ENCODE results near the gene EXOSC7. TPM values are rescaled to one million over a fixed set of nuclear protein-coding genes. Genes with fewer than 3 reads are reported as not detected.
"Not testable (repeated sequence)": the region's sequence is repeated elsewhere in the genome, so short reads cannot be mapped to it uniquely, and the experiment has no call there.

Gene EXOSC7
- total RNA-seq = 10 to 100 TPM; 45.1 to 92.9 (median 50.6) TPM

- Histone ChIP-seq H3K4me1 (replicated peaks in 1 of 2) (peaks cover 19 to 24% of the 10 kb centered on the region in 2 donors), H3K4me3 (peak within 1 kb of the TSS; percentile 73 to 100 (median 93)), H3K27ac (peak within 1 kb of the TSS; percentile 87 to 94)
- in situ Hi-C loops (cut with MboI; ENCODE audit: low pct_unique_long_range_greater_than_20kb in 2 of 9, low sequenced_read_pairs in 9 of 9, unreplicated experiment in 9 of 9) = no loop called here
- peak; percentile 61 to 91 (median 84) for ATAC-seq (replicated peaks in 6 of 8)
- WGBS, 10 experiments = 0 to 3% (median 0%) methylated on average over 1 to 18 of the region's 82 CpGs; no CpG with 5 or more reads in 1 of the 10 experiments
Measured at GRCh38 chr3:44976002-44976815, at the start of gene EXOSC7, which contains the start of gene ZDHHC3. Gene EXOSC7 (plus strand): TSS chr3:44976244. CDS start chr3:44976278, 34 bp downstream. Gene ZDHHC3 (minus strand): TSS chr3:44976174. CDS start chr3:44959436, 16,738 bp downstream.

- WGBS, 10 experiments = 90 to 100% (median 100%) methylated on average over 2 to 5 of the region's 7 CpGs; no CpG with 5 or more reads in 5 of the 10 experiments
- Histone ChIP-seq H3K4me1 (replicated peaks in 1 of 2) (peaks cover 3% of the 10 kb centered on the region in 2 donors), H3K4me3 (no peak overlapping the region), H3K27ac (no peak overlapping the region)
- in situ Hi-C loops (cut with MboI; ENCODE audit: low pct_unique_long_range_greater_than_20kb in 2 of 9, low sequenced_read_pairs in 9 of 9, unreplicated experiment in 9 of 9) = no loop called here
- no peak for ATAC-seq (replicated peaks in 6 of 8)
Measured at GRCh38 chr3:44926921-44927320, 49.1 kb upstream of the EXOSC7 start.

GRCh38 chr3:44927371-44927770 lies 48.7 kb upstream of the EXOSC7 start:
- WGBS, 10 experiments = 91 to 100% (median 97%) methylated on average over 2 to 6 of the region's 7 CpGs; no CpG with 5 or more reads in 4 of the 10 experiments
- H3K4me3 ChIP-seq = no peak overlapping the region
- in situ Hi-C loops (cut with MboI; ENCODE audit: low pct_unique_long_range_greater_than_20kb in 2 of 9, low sequenced_read_pairs in 9 of 9, unreplicated experiment in 9 of 9) = no loop called here
- no peak for ATAC-seq (replicated peaks in 6 of 8)
- no peak overlapping the region for H3K27ac ChIP-seq
- H3K4me1 ChIP-seq (replicated peaks in 1 of 2) = peaks cover 3 to 7% of the 10 kb centered on the region in 2 donors

- no peak overlapping the region for H3K27ac ChIP-seq
- 60 to 100% (median 88%) methylated on average over 1 to 4 of the region's 5 CpGs; no CpG with 5 or more reads in 4 of the 10 experiments for WGBS, 10 experiments
- peaks cover 8 to 16% of the 10 kb centered on the region in 2 donors for H3K4me1 ChIP-seq (replicated peaks in 1 of 2)
- in situ Hi-C loops (cut with MboI; ENCODE audit: low pct_unique_long_range_greater_than_20kb in 2 of 9, low sequenced_read_pairs in 9 of 9, unreplicated experiment in 9 of 9) = no loop called here
- H3K4me3 ChIP-seq = no peak overlapping the region
- ATAC-seq (replicated peaks in 6 of 8) = no peak
Measured at GRCh38 chr3:44929782-44930181, 46.3 kb upstream of the EXOSC7 start.

GRCh38 chr3:44930911-44931310 lies 45.1 kb upstream of the EXOSC7 start:
- in situ Hi-C loops (cut with MboI; ENCODE audit: low pct_unique_long_range_greater_than_20kb in 2 of 9, low sequenced_read_pairs in 9 of 9, unreplicated experiment in 9 of 9) = no loop called here
- Histone ChIP-seq H3K27ac (no peak overlapping the region), H3K4me3 (no peak overlapping the region), H3K4me1 (replicated peaks in 1 of 2) (peaks cover 8 to 16% of the 10 kb centered on the region in 2 donors)
- WGBS, 10 experiments = 71 to 100% (median 82%) methylated on average over 1 to 2 of the region's 2 CpGs; no CpG with 5 or more reads in 5 of the 10 experiments
- ATAC-seq (replicated peaks in 6 of 8) = no peak

GRCh38 chr3:44931791-44932190 lies 44.3 kb upstream of the EXOSC7 start:
- H3K27ac ChIP-seq = no peak overlapping the region
- peaks cover 8 to 16% of the 10 kb centered on the region in 2 donors for H3K4me1 ChIP-seq (replicated peaks in 1 of 2)
- 55 to 100% (median 79%) methylated on average over 1 to 2 of the region's 2 CpGs; no CpG with 5 or more reads in 6 of the 10 experiments for WGBS, 10 experiments
- in situ Hi-C loops (cut with MboI; ENCODE audit: low pct_unique_long_range_greater_than_20kb in 2 of 9, low sequenced_read_pairs in 9 of 9, unreplicated experiment in 9 of 9) = no loop called here
- ATAC-seq (replicated peaks in 6 of 8) = no peak
- no peak overlapping the region for H3K4me3 ChIP-seq

GRCh38 chr3:44932271-44932670 lies 43.8 kb upstream of the EXOSC7 start:
- no peak overlapping the region for H3K27ac ChIP-seq
- no peak for ATAC-seq (replicated peaks in 6 of 8)
- H3K4me1 ChIP-seq (replicated peaks in 1 of 2) = peaks cover 8 to 16% of the 10 kb centered on the region in 2 donors
- in situ Hi-C loops (cut with MboI; ENCODE audit: low pct_unique_long_range_greater_than_20kb in 2 of 9, low sequenced_read_pairs in 9 of 9, unreplicated experiment in 9 of 9) = no loop called here
- H3K4me3 ChIP-seq = no peak overlapping the region
- WGBS, 10 experiments = 31 to 100% (median 60%) methylated on average over 1 to 2 of the region's 2 CpGs; no CpG with 5 or more reads in 2 of the 10 experiments

GRCh38 chr3:44932986-44933944 lies 42.8 kb upstream of the EXOSC7 start:
- H3K27ac ChIP-seq = peak overlapping the region in 1 of 2 donors; percentile 39
- no peak for ATAC-seq (replicated peaks in 6 of 8)
- in situ Hi-C loops (cut with MboI; ENCODE audit: low pct_unique_long_range_greater_than_20kb in 2 of 9, low sequenced_read_pairs in 9 of 9, unreplicated experiment in 9 of 9) = no loop called here
- H3K4me3 ChIP-seq = no peak overlapping the region
- 85 to 100% (median 97%) methylated on average over 1 to 6 of the region's 14 CpGs; no CpG with 5 or more reads in 1 of the 10 experiments for WGBS, 10 experiments
- peaks cover 8 to 16% of the 10 kb centered on the region in 2 donors for H3K4me1 ChIP-seq (replicated peaks in 1 of 2)

- 67 to 100% (median 94%) methylated on average over 1 to 5 of the region's 6 CpGs; no CpG with 5 or more reads in 3 of the 10 experiments for WGBS, 10 experiments
- peak in 1 of 8 experiments; percentile 13 for ATAC-seq (replicated peaks in 6 of 8)
- Histone ChIP-seq H3K27ac (no peak overlapping the region), H3K4me3 (no peak overlapping the region), H3K4me1 (replicated peaks in 1 of 2) (no peaks in the 10 kb centered on the region)
- in situ Hi-C loops (cut with MboI; ENCODE audit: low pct_unique_long_range_greater_than_20kb in 2 of 9, low sequenced_read_pairs in 9 of 9, unreplicated experiment in 9 of 9) = no loop called here
Measured at GRCh38 chr3:44939581-44940036, 36.4 kb upstream of the EXOSC7 start.

GRCh38 chr3:44942202-44942921 lies 33.7 kb upstream of the EXOSC7 start:
- 5 to 100% (median 100%) methylated on average over 1 to 7 of the region's 9 CpGs; no CpG with 5 or more reads in 1 of the 10 experiments for WGBS, 10 experiments

GRCh38 chr3:44948239-44948638 lies 27.8 kb upstream of the EXOSC7 start:
- no peak for ATAC-seq (replicated peaks in 6 of 8)
- in situ Hi-C loops (cut with MboI; ENCODE audit: low pct_unique_long_range_greater_than_20kb in 2 of 9, low sequenced_read_pairs in 9 of 9, unreplicated experiment in 9 of 9) = no loop called here
- WGBS, 10 experiments = 80 to 100% (median 86%) methylated on average over 1 of the region's 3 CpGs; no CpG with 5 or more reads in 7 of the 10 experiments

More at GRCh38 chr3:44942202-44942921, 33.7 kb upstream of the EXOSC7 start:
- Histone ChIP-seq H3K4me3 (no peak overlapping the region), H3K27ac (no peak overlapping the region), H3K4me1 (replicated peaks in 1 of 2) (no peaks in the 10 kb centered on the region)
- ATAC-seq (replicated peaks in 6 of 8) = peak in 1 of 8 experiments; percentile 41
- in situ Hi-C loops (cut with MboI; ENCODE audit: low pct_unique_long_range_greater_than_20kb in 2 of 9, low sequenced_read_pairs in 9 of 9, unreplicated experiment in 9 of 9) = no loop called here

GRCh38 chr3:44949770-44950169 lies 26.3 kb upstream of the EXOSC7 start:
- H3K4me3 ChIP-seq; H3K4me1 ChIP-seq (replicated peaks in 1 of 2); ATAC-seq (replicated peaks in 6 of 8); in situ Hi-C loops (cut with MboI; ENCODE audit: low pct_unique_long_range_greater_than_20kb in 2 of 9, low sequenced_read_pairs in 9 of 9, unreplicated experiment in 9 of 9): not testable (repeated sequence)
- WGBS, 10 experiments = 90 to 100% (median 100%) methylated on average over 1 to 3 of the region's 4 CpGs; no CpG with 5 or more reads in 3 of the 10 experiments
- H3K27ac ChIP-seq = peak overlapping the region in 1 of 2 donors; percentile 32

More at GRCh38 chr3:44948239-44948638, 27.8 kb upstream of the EXOSC7 start:
- Histone ChIP-seq H3K4me1 (replicated peaks in 1 of 2) (peaks cover 0 to 9% of the 10 kb centered on the region in 2 donors), H3K4me3 (no peak overlapping the region), H3K27ac (no peak overlapping the region)

Measured in motor neuron (in vitro differentiated cells).